GM19463 (cell line): ENCODE results near the gene SLC26A4.
A peak's percentile ranks its signal among the peaks of the same experiment; 100 is the strongest.

Experiments used
- ATAC-seq: cut with Tn5 transposase; IDR thresholded peaks from one replicate; pipeline ENCODE4 v1.9.1; 2021; ENCODE audit warnings: mild to moderate bottlenecking, moderate library complexity; ENCODE audit not compliant: unreplicated experiment

SLC26A4 gene

GRCh38 chr7:107694386-107694785 lies 33.8 kb downstream of the SLC26A4 start:
- ATAC-seq, result no peak

DNA sequence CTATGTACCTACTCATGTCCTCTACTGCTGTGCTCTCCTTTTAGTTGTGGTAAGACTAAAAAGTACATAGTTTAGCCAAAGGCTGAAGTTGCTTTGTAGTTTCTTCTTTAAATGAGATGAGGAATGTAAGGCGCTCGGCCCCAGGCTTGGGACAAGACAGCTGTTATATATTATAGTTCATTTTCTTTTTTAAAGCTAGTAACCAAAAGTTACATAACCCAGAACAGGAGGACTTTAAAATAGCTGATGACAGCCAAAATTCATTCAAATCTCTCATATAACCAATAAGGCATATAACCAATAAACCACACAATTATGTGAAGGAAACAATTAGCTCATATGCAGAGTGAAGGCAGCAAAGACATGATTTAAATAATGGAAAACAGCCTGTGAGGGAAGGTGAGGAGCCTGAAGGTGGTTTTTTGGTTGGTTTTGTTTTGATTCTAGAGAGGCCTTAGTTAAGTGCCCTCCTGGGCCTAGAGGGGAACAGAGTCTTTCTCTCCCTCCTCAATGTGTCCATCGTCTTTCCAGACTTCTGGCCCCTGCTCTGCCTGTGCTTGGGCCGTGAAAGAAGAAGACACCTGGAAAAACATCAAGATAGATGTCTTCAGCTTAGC lies 35.8 kb downstream of the SLC26A4 start:
- no peak for ATAC-seq

DNA sequence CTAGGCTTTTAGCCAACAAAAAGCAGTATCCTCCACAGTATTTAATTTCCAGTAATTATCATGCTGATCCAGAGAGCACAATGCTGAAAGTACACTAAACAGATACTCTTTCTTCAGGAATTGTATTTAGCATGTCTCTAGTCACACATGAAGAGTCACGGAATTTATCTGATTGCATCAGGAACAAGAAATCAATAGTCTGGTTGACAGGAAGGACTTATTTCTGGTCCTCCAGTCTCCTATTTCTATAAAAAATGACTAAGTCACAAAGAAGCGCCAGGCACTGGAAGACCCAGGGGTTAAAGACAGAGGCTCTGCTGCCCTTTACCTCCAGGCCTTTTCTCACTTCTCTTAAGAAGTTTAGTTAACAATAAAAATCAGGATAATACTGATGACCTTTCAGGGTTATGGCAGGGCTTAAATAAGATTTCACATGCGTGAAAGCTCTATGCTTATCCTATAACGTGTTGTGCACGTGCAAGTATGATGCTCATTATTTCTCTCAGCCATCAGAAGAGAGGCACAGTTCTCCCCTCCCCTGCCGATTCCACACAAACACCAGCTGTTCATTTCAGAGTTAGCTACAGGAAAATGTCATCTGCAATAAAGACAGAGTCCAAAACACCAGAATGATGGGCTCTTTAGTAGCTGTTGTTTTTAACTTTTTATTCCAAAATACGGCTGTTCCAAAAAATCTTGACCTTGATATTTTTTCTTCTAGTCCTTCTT lies 36.9 kb downstream of the SLC26A4 start:
- ATAC-seq, result no peak

- ATAC-seq, result no peak
Measured at GRCh38 chr7:107700570-107700969, 39.9 kb downstream of the SLC26A4 start.

- no peak for ATAC-seq
Measured at GRCh38 chr7:107701191-107701590, 40.6 kb downstream of the SLC26A4 start.

DNA sequence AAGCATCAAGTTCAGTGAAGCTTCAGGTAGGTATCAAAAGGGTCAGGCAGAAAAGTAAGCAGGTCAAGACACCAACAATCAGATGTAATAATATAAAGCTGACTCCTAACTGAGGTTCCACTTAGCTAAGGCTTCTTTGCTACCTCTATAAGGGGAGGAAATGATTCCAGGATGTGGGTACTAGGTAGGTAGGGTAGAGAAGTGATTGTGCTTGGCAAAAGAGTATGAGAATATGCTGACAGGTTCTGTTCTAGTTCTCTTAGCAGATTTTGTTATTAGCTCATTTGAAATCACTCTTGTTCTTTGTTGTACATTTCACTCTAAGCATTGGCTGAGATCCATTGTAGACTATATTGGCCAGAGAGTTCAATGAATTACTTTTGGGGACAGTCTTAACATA lies 42.6 kb downstream of the SLC26A4 start:
- no peak for ATAC-seq

GRCh38 chr7:107703872-107704271 lies 43.2 kb downstream of the SLC26A4 start:
- no peak for ATAC-seq

- no peak for ATAC-seq
Measured at GRCh38 chr7:107708956-107709355, 48.3 kb downstream of the SLC26A4 start.

GRCh38 chr7:107711301-107711700 lies 50.7 kb downstream of the SLC26A4 start:
- ATAC-seq, result no peak

DNA sequence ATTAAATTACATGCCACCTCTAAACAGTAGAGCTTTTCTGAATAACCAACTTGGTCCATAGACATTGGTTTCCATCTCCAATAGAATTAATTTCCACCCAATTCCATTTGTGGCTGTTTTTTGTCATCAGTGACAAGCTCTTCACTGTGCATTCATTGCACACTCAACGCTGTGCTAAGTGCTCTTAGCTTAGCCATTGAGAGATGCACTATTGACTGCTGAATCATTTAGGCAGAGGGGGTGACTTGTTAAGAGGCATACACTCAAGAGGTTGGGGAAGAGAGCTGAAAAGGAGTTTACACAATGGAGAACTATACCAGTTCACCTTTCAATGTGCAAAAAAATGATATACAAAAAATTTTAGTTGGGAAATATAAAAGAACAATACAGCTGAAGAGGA lies 51.4 kb downstream of the SLC26A4 start:
- no peak for ATAC-seq

DNA sequence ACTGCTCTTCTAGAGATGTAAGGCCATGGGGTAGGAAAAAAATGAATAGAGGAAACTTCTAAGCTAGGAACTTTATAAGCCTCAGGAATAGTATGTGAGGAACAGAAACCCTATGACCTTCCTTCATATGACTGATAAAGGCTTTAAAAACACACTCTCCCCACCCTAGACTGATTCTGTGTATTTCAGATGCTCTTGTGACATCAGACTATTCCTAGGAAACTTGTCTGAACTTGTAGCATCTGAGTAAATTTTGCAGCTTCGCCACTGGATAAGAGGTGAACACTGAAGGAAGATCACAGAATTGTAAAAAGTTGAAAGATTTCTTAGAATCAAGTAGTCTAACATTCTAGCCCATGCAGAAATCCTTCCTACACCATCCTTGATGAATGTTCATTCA lies 52.3 kb downstream of the SLC26A4 start:
- no peak for ATAC-seq

DNA sequence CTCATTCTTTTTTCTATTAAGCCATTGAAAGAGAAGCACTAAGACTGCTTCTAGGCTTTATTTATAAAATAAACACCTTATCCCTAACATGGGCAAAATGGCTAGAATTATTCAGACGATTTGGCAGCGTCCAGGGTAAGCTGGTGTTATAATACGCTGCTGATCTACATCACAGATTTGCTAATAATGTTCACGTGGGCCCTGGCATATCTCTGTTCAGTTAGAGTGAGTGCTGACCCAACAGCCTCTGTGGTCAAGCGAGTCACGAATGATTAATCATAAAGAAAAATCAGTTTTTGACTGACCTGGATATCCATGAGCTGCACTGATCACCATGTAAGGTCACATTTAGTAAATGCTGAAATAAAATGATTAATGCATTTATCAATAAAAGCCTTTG lies 54.9 kb downstream of the SLC26A4 start:
- no peak for ATAC-seq

- no peak for ATAC-seq
Measured at GRCh38 chr7:107718456-107719193, 58.0 kb downstream of the SLC26A4 start.

- no peak for ATAC-seq
Measured at GRCh38 chr7:107721286-107721685, 60.7 kb downstream of the SLC26A4 start.

- no peak for ATAC-seq
Measured at GRCh38 chr7:107723255-107723654, 62.6 kb downstream of the SLC26A4 start.

DNA sequence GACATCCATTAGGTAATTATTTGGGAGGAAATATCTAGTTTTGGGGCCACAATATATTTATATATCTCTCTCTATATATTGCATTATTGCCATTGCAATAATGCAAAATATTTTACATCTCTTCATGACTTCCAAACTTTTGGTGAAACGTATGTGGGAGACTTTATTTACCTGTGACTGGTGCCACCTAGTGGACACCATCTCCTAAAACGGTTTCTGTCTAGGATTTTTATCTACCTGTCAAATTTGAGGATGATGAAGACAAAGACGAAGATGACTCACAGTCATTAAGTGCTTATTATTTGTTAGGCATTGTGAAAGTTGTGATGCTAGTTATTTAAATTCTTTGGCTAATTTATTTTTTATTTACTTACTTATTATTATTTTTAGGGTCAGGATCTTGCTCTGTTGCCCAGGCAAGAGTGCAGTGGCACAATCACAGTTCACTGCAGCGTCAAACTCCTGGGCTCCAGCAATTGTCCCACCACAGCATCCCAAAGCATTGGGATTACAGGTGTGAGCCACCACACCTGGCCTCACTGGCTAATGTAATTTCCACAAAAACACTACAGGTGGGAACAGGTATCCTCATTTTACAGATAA lies 64.6 kb downstream of the SLC26A4 start:
- no peak for ATAC-seq

GRCh38 chr7:107726356-107727130 lies 65.9 kb downstream of the SLC26A4 start:
- ATAC-seq, result no peak

DNA sequence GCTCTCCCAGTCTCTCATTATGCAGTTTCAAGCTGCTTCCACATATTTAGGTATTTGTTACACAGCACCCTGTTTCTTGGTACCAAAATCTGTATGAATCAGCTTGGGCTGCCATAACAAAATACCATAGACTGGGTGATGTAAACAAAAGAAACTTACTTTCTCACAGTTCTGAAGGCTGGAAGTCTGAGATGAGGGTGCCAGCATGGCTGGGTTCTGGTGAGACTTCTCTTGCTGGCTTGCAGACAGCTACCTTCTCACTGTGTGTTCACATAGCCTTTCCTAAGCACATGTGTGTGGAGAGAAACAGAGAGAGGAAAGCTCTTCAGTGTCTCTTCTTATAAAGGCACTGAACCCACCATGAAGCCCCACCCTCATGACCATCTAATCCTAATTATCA lies 67.6 kb downstream of the SLC26A4 start:
- no peak for ATAC-seq

- peak; percentile 27 for ATAC-seq
Measured at GRCh38 chr7:107742678-107743566, 82.3 kb downstream of the SLC26A4 start.
